ENCODE results near the gene PCNT. TPM values are rescaled to one million over a fixed set of nuclear protein-coding genes. Genes with fewer than 3 reads are reported as not detected.
A peak's percentile ranks its signal among the peaks of the same experiment; 100 is the strongest.

PCNT gene
- total and polyA plus RNA-seq, 2 of the 8 experiments (the other 6 are each of a cell fraction or from before 2014, with no cell fraction given): 9.9 to 45.1 TPM

DNA sequence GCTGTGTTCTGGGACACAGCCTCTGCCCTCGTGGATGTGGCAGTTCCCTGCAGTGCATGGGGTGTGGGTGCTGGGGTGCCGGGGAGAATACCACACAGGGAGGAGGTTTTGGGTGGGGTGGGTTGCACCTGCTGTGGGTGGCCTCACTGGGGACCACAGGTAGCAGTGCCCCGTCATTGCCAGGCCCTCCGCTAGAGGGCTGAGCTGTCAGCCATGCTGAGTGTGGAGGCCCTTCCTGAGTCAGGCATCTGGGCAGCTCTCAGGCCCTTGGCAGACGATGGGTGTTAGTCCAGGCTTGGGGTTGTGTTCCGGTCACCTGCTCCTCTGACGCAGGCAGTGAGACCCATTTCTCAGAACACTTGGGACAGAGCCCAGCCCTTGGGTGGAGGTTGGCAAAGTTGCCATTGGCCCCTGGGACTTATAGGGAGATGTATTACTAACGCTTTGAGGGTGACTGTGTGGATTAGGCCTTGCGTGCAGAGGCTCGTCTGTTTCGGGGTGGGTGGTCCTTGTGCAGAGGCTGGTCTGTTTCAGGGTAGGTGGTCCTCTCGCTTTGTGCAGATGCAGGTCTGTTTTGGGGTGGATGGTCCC lies 23.9 kb downstream of the PCNT start:
- Histone ChIP-seq H3K4me2 (ENCODE audit: insufficient read depth in 1 of 2, low read depth in 2 of 2, low read length in 2 of 2) (no peak overlapping the region), H3K4ac (replicated peaks; ENCODE audit: insufficient read length, low read depth, low read length) (no peak overlapping the region), H3K23ac (ENCODE audit: insufficient read length) (no peak overlapping the region), H3K14ac (ENCODE audit: insufficient read length) (no peak overlapping the region), H2BK5ac (ENCODE audit: low read depth, low read length) (no peak overlapping the region), H4K5ac (ENCODE audit: insufficient read length, low read depth, low read length) (no peak overlapping the region), H3K9ac (replicated peaks in 1 of 4; ENCODE audit: extremely low read depth in 1 of 4, low read depth in 3 of 4, low read length in 3 of 4) (no peak overlapping the region), H2AFZ (ENCODE audit: low read length) (no peak overlapping the region), H3K79me2 (ENCODE audit: control insufficient read depth in 1 of 2, insufficient read depth in 2 of 2, low read length in 2 of 2) (peaks cover 0 to 12% of the 10 kb centered on the region in 2 experiments; a peak in 2 of 4 replicates), H2BK120ac (replicated peaks; ENCODE audit: low read depth, low read length) (no peak overlapping the region), H3K23me2 (ENCODE audit: low read depth, low read length) (no peaks in the 10 kb centered on the region), H4K20me1 (replicated peaks in 1 of 2; ENCODE audit: control insufficient read depth in 1 of 2, insufficient read depth in 2 of 2, low read length in 2 of 2) (peaks cover 7 to 9% of the 10 kb centered on the region in 2 experiments), H3K56ac (replicated peaks; ENCODE audit: insufficient read length, low read depth, low read length) (no peak overlapping the region), H2AK5ac (ENCODE audit: low read depth, low read length) (no peak overlapping the region), H4K91ac (replicated peaks; ENCODE audit: insufficient read length, low read length) (no peak overlapping the region), H3K27ac (ENCODE audit: low read depth, low read length) (no peak overlapping the region), H4K8ac (ENCODE audit: extremely low read depth, insufficient read depth, low read length) (no peak overlapping the region), H3K18ac (ENCODE audit: extremely low read depth, low read length) (no peak overlapping the region), H3K4me3 (ENCODE audit: extremely low read depth in 1 of 4, insufficient read depth in 2 of 4, low read depth in 3 of 4, low read length in 4 of 4) (no peak overlapping the region), H2BK12ac (ENCODE audit: low read depth, low read length) (no peak overlapping the region), H3K27me3 (replicated peaks in 1 of 4; ENCODE audit: control insufficient read depth in 3 of 4, extremely low read depth in 1 of 4, insufficient read depth in 3 of 4, low read length in 3 of 4) (no peaks in the 10 kb centered on the region), H2BK15ac (ENCODE audit: low read length) (no peak overlapping the region), H3K36me3 (ENCODE audit: control insufficient read depth in 2 of 4, insufficient read depth in 4 of 4, low read length in 3 of 4) (peaks cover 21 to 56% (median 41%) of the 10 kb centered on the region in 4 experiments), H3K79me1 (ENCODE audit: low read depth, low read length) (peaks cover 6% of the 10 kb centered on the region; the same call in 1 of the 2 replicates), H3K9me3 (ENCODE audit: insufficient read depth in 2 of 2, low read depth in 1 of 2, low read length in 1 of 2) (no peaks in the 10 kb centered on the region), H2BK20ac (ENCODE audit: low read length) (no peak overlapping the region), H3K4me1 (replicated peaks in 1 of 4; ENCODE audit: control insufficient read depth in 3 of 4, insufficient read depth in 4 of 4, low read length in 3 of 4) (no peaks in the 10 kb centered on the region)
- FAIRE-seq (no peak), DNase-seq (ENCODE audit: low read depth in 1 of 2, low spot score in 2 of 2) (no peak)
- POLR2A ChIA-PET (ENCODE audit: partially characterized antibody): no interaction called here
- 91% methylated on average over 12 of the region's 12 CpGs; no CpG with 5 or more reads in 1 of the 2 experiments for WGBS, 2 experiments (ENCODE audit: extremely low coverage in 1 of 2, insufficient coverage in 1 of 2, insufficient read length in 1 of 2, insufficient replicate concordance in 2 of 2, low coverage in 1 of 2, low lambda C conversion rate in 2 of 2, missing lambda C conversion rate in 1 of 2)
- TF ChIP-seq, protein P1, sequence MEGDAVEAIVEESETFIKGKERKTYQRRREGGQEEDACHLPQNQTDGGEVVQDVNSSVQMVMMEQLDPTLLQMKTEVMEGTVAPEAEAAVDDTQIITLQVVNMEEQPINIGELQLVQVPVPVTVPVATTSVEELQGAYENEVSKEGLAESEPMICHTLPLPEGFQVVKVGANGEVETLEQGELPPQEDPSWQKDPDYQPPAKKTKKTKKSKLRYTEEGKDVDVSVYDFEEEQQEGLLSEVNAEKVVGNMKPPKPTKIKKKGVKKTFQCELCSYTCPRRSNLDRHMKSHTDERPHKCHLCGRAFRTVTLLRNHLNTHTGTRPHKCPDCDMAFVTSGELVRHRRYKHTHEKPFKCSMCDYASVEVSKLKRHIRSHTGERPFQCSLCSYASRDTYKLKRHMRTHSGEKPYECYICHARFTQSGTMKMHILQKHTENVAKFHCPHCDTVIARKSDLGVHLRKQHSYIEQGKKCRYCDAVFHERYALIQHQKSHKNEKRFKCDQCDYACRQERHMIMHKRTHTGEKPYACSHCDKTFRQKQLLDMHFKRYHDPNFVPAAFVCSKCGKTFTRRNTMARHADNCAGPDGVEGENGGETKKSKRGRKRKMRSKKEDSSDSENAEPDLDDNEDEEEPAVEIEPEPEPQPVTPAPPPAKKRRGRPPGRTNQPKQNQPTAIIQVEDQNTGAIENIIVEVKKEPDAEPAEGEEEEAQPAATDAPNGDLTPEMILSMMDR (IDR thresholded peaks at IDR 0.05; ENCODE audit: control extremely low read depth in 1 of 3, insufficient read depth in 1 of 3, low read depth in 1 of 3, low read length in 3 of 3): peak; percentile 19 to 50 (median 35); a peak in 3 of 4 replicates
- TF ChIP-seq TAF7 (optimal IDR thresholded peaks at IDR 0.05; ENCODE audit: borderline replicate concordance, low read depth, low read length) (no peak), PHF8 (conservative IDR thresholded peaks at IDR 0.05; ENCODE audit: low read depth, low read length) (no peak), GTF2F1 (IDR thresholded peaks at IDR 0.05; ENCODE audit: borderline replicate concordance, low read depth, low read length) (no peak), CEBPB (IDR thresholded peaks at IDR 0.05; ENCODE audit: low read depth, low read length) (no peak), ASH2L (IDR thresholded peaks at IDR 0.05; ENCODE audit: low read length) (no peak), JUN (IDR thresholded peaks at IDR 0.05; ENCODE audit: low read depth, low read length) (no peak), RAD21 (IDR thresholded peaks at IDR 0.05 in 1 of 2, conservative IDR thresholded peaks at IDR 0.05 in 1 of 2; ENCODE audit: low read depth in 2 of 2, low read length in 2 of 2) (peak; percentile 17 to 18; a peak in 1 of 4 replicates)
- CTCF ChIA-PET (ENCODE audit: partially characterized antibody): interaction anchor here (0.6 to 1.1 kb wide), 2 partner anchors 12 to 752 kb away, joined by 3 read pairs; no protein-coding TSS in a partner anchor
